ENCODE data around the gene TBC1D9B.

- TF ChIP-seq, protein P1, sequence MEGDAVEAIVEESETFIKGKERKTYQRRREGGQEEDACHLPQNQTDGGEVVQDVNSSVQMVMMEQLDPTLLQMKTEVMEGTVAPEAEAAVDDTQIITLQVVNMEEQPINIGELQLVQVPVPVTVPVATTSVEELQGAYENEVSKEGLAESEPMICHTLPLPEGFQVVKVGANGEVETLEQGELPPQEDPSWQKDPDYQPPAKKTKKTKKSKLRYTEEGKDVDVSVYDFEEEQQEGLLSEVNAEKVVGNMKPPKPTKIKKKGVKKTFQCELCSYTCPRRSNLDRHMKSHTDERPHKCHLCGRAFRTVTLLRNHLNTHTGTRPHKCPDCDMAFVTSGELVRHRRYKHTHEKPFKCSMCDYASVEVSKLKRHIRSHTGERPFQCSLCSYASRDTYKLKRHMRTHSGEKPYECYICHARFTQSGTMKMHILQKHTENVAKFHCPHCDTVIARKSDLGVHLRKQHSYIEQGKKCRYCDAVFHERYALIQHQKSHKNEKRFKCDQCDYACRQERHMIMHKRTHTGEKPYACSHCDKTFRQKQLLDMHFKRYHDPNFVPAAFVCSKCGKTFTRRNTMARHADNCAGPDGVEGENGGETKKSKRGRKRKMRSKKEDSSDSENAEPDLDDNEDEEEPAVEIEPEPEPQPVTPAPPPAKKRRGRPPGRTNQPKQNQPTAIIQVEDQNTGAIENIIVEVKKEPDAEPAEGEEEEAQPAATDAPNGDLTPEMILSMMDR (IDR thresholded peaks at IDR 0.05) = no peak
- no peak for TF ChIP-seq POLR2A (IDR thresholded peaks at IDR 0.05)
Observed at GRCh38 chr5:179839328-179840256, 68.1 kb downstream of the TBC1D9B start.
